ENCODE data around the gene SHISA6.

GRCh38 chr17:11319894-11320293 lies 78.9 kb downstream of the SHISA6 start:
- TF ChIP-seq, protein P1, sequence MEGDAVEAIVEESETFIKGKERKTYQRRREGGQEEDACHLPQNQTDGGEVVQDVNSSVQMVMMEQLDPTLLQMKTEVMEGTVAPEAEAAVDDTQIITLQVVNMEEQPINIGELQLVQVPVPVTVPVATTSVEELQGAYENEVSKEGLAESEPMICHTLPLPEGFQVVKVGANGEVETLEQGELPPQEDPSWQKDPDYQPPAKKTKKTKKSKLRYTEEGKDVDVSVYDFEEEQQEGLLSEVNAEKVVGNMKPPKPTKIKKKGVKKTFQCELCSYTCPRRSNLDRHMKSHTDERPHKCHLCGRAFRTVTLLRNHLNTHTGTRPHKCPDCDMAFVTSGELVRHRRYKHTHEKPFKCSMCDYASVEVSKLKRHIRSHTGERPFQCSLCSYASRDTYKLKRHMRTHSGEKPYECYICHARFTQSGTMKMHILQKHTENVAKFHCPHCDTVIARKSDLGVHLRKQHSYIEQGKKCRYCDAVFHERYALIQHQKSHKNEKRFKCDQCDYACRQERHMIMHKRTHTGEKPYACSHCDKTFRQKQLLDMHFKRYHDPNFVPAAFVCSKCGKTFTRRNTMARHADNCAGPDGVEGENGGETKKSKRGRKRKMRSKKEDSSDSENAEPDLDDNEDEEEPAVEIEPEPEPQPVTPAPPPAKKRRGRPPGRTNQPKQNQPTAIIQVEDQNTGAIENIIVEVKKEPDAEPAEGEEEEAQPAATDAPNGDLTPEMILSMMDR (IDR thresholded peaks at IDR 0.05; ENCODE audit: poor library complexity, severe bottlenecking), result no peak
- TF ChIP-seq EP300 (conservative IDR thresholded peaks at IDR 0.05; ENCODE audit: poor library complexity, severe bottlenecking) (no peak), MXI1 (conservative IDR thresholded peaks at IDR 0.05; ENCODE audit: poor library complexity, severe bottlenecking) (no peak), POLR2AphosphoS5 (IDR thresholded peaks at IDR 0.05) (no peak), RAD21 (conservative IDR thresholded peaks at IDR 0.05) (no peak), REST (IDR thresholded peaks at IDR 0.05; ENCODE audit: borderline replicate concordance) (no peak), TAF1 (IDR thresholded peaks at IDR 0.05; ENCODE audit: low read depth) (no peak), EZH2 (IDR thresholded peaks at IDR 0.05; ENCODE audit: borderline replicate concordance, insufficient read depth, low read length, poor library complexity, severe bottlenecking) (no peak)
